Measurements from ENCODE around the gene BANF2.

- TF ChIP-seq, protein P1, sequence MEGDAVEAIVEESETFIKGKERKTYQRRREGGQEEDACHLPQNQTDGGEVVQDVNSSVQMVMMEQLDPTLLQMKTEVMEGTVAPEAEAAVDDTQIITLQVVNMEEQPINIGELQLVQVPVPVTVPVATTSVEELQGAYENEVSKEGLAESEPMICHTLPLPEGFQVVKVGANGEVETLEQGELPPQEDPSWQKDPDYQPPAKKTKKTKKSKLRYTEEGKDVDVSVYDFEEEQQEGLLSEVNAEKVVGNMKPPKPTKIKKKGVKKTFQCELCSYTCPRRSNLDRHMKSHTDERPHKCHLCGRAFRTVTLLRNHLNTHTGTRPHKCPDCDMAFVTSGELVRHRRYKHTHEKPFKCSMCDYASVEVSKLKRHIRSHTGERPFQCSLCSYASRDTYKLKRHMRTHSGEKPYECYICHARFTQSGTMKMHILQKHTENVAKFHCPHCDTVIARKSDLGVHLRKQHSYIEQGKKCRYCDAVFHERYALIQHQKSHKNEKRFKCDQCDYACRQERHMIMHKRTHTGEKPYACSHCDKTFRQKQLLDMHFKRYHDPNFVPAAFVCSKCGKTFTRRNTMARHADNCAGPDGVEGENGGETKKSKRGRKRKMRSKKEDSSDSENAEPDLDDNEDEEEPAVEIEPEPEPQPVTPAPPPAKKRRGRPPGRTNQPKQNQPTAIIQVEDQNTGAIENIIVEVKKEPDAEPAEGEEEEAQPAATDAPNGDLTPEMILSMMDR (conservative IDR thresholded peaks at IDR 0.05; ENCODE audit: low read depth, low read length) = no peak
- TF ChIP-seq EZH2 (IDR thresholded peaks at IDR 0.05; ENCODE audit: borderline replicate concordance, low read depth, low read length, poor library complexity, severe bottlenecking) = no peak
Measured at GRCh38 chr20:17726902-17727301, 27.1 kb downstream of the BANF2 start.
